ENCODE measurements around the gene NCOA4.

- TF ChIP-seq CTCF (IDR thresholded peaks at IDR 0.05 in 2 of 3, conservative IDR thresholded peaks at IDR 0.05 in 1 of 3; ENCODE audit: borderline replicate concordance in 1 of 3, insufficient read depth in 1 of 3, low read depth in 2 of 3, low read length in 2 of 3), result no peak
- no peak for TF ChIP-seq TCF7L2 (IDR thresholded peaks at IDR 0.05; ENCODE audit: borderline replicate concordance, extremely low read depth, insufficient read depth, insufficient read length)
- no peak for TF ChIP-seq POLR2A (IDR thresholded peaks at IDR 0.05; ENCODE audit: borderline replicate concordance, extremely low read depth, insufficient read depth, insufficient read length)
- TF ChIP-seq ZNF274 (IDR thresholded peaks at IDR 0.05; ENCODE audit: low read depth, low read length), result no peak
- no peak for TF ChIP-seq RAD21 (IDR thresholded peaks at IDR 0.05; ENCODE audit: low read depth)
- TF ChIP-seq POLR2AphosphoS5 (IDR thresholded peaks at IDR 0.05; ENCODE audit: low read depth, low read length), result no peak
- no peak for TF ChIP-seq EZH2phosphoT487 (IDR thresholded peaks at IDR 0.05; ENCODE audit: borderline replicate concordance)
- no peak for TF ChIP-seq EZH2 (IDR thresholded peaks at IDR 0.05)
- TF ChIP-seq ZFX (IDR thresholded peaks at IDR 0.05), result no peak
- TF ChIP-seq SP1 (IDR thresholded peaks at IDR 0.05; ENCODE audit: low read depth), result no peak
- TF ChIP-seq SRF (IDR thresholded peaks at IDR 0.05; ENCODE audit: low read depth), result no peak
- TF ChIP-seq SIN3A (IDR thresholded peaks at IDR 0.05; ENCODE audit: low read depth), result no peak
- TF ChIP-seq YY1 (IDR thresholded peaks at IDR 0.05; ENCODE audit: extremely low read depth, insufficient replicate concordance, low read depth, low read length), result no peak
Measured at GRCh38 chr10:46012746-46013145, 17.7 kb downstream of the NCOA4 start.

Measured in HCT116 (cell line).